Smooth muscle cell (in vitro differentiated cells): ENCODE data around the gene LRP5. TPM values are rescaled to one million over a fixed set of nuclear protein-coding genes. Genes with fewer than 3 reads are reported as not detected.

Experiments used
- DNase-seq: peaks from one replicate; lab custom pipeline; 2025; ENCODE audit not compliant: unreplicated experiment; lab: John Stamatoyannopoulos, UW
- H2AFZ ChIP-seq: fragments of 200-600 bp; sonication (generic); 2 replicates; pipeline ENCODE4 v1.6.0; 2016; ENCODE audit warnings: antibody characterized with exemption, low read depth, mild to moderate bottlenecking
- H3F3A ChIP-seq: fragments of 200-600 bp; sonication (generic); 2 replicates; pipeline ENCODE4 v1.6.0; 2017; ENCODE audit warnings: antibody characterized with exemption, low read depth
- H3K27ac ChIP-seq: fragments of 200-600 bp; sonication (generic); 2 replicates; pipeline ENCODE4 v1.5.1; 2016; ENCODE audit warnings: low read depth, mild to moderate bottlenecking
- H3K27me3 ChIP-seq: fragments of 200-600 bp; sonication (generic); 2 replicates; pipeline ENCODE4 v1.6.1; 2016; ENCODE audit warnings: low read depth, mild to moderate bottlenecking
- H3K36me3 ChIP-seq: fragments of 200-600 bp; sonication (generic); 2 replicates; pipeline ENCODE4 v1.5.1; 2016; ENCODE audit warnings: low read depth
- H3K4me1 ChIP-seq: fragments of 200-600 bp; sonication (generic); 2 replicates; pipeline ENCODE4 v1.5.1; 2016; ENCODE audit warnings: low read depth
- H3K4me2 ChIP-seq: fragments of 200-600 bp; sonication (generic); 2 replicates; pipeline ENCODE4 v1.6.0; 2016; ENCODE audit warnings: mild to moderate bottlenecking
- H3K4me3 ChIP-seq: fragments of 200-600 bp; sonication (generic); 2 replicates; pipeline ENCODE4 v1.5.1; 2016; ENCODE audit warnings: mild to moderate bottlenecking
- H3K79me2 ChIP-seq: fragments of 200-600 bp; sonication (generic); 2 replicates; pipeline ENCODE4 v1.6.0; 2016; ENCODE audit warnings: low read depth, mild to moderate bottlenecking
- H3K9ac ChIP-seq: fragments of 200-600 bp; sonication (generic); 2 replicates; pipeline ENCODE4 v1.6.0; 2016; ENCODE audit warnings: low read depth
- H3K9me3 ChIP-seq: fragments of 200-600 bp; sonication (generic); replicated peaks from 2 replicates; pipeline ENCODE4 v1.5.1; 2016; ENCODE audit warnings: low read depth
- H4K20me1 ChIP-seq: fragments of 200-600 bp; sonication (generic); 2 replicates; pipeline ENCODE4 v1.6.0; 2016; ENCODE audit warnings: low read depth
- CTCF ChIP-seq: fragments of 200-600 bp; sonication (generic); IDR thresholded peaks from 2 replicates; pipeline ENCODE4 v1.5.1; 2017; ENCODE audit warnings: borderline replicate concordance, mild to moderate bottlenecking, antibody characterized with exemption; ENCODE audit not compliant: insufficient read depth, poor library complexity, severe bottlenecking
- WGBS: methylation state at CpG from one replicate; pipeline ENCODE4 v1.1.7; 2016; ENCODE audit warnings: low lambda C conversion rate; 5-methylcytosine and 5-hydroxymethylcytosine counted together
- polyA plus RNA-seq: library from polyadenylated mRNA; unstranded; fragments of >200 nt; fragmentation: Nextera tagmentation; extraction: Ambion mirVana; gene quantifications from 2 replicates; pipeline ENCODE4 v1.2.1, GENCODE V29; 2016
- small RNA-seq: library from RNA; depleted of rRNA; stranded (forward); fragments of <200 nt; gene quantifications from one replicate; pipeline ENCODE3, GENCODE V24; 2014
- total RNA-seq: library from RNA; depleted of rRNA; stranded (reverse); fragments of >200 nt; gene quantifications from 2 replicates; pipeline ENCODE4 v1.2.3, GENCODE V29; 2014

Gene LRP5
- total and polyA plus RNA-seq, 2 experiments from 2014 or later, result 16.1 to 26.6 TPM

GRCh38 chr11:68498321-68498720, 185.9 kb downstream of the LRP5 start:
- Histone ChIP-seq H3K36me3 (no peaks in the 10 kb centered on the region), H3K27ac (no peak overlapping the region), H3K9ac (no peak overlapping the region), H3K4me3 (no peak overlapping the region), H3K4me1 (no peaks in the 10 kb centered on the region), H3K27me3 (no peaks in the 10 kb centered on the region), H3F3A (peaks cover 21% of the 10 kb centered on the region), H4K20me1 (peaks cover 100% of the 10 kb centered on the region), H3K79me2 (peaks cover 98% of the 10 kb centered on the region), H2AFZ (no peak overlapping the region), H3K9me3 (no peaks in the 10 kb centered on the region), H3K4me2 (peak overlapping the region; percentile 3)
- no peak for TF ChIP-seq CTCF
- WGBS, result 91% methylated on average over 2 of the region's 2 CpGs
- no peak for DNase-seq

Small RNAs within 50 kb of the gene (small RNA-seq; reads per million reads assigned to genes)
- gene NDUFA3P2, result 0.13 reads per million

Other genes starting within 250 kb of the LRP5 start
- gene CHKA, start 191.2 kb upstream of the LRP5 start, total RNA-seq, result 15.9 and 31.1 TPM in 2 replicates
- 19.9 and 21.7 TPM in 2 replicates for gene CHKA, start 191.2 kb upstream of the LRP5 start, polyA plus RNA-seq
- 26.5 and 35.0 TPM in 2 replicates for gene KMT5B, start 99.3 kb upstream of the LRP5 start, total RNA-seq
- 32.1 and 32.9 TPM in 2 replicates for gene KMT5B, start 99.3 kb upstream of the LRP5 start, polyA plus RNA-seq
- 48.6 and 58.1 TPM in 2 replicates for gene C11orf24, start 40.6 kb upstream of the LRP5 start, total RNA-seq
- gene C11orf24, start 40.6 kb upstream of the LRP5 start, polyA plus RNA-seq, result 94.1 and 97.5 TPM in 2 replicates
- gene PPP6R3, start 148.2 kb downstream of the LRP5 start, total RNA-seq, result 120 and 121 TPM in 2 replicates
- 28.4 and 36.7 TPM in 2 replicates for gene PPP6R3, start 148.2 kb downstream of the LRP5 start, polyA plus RNA-seq